GM21786 (cell line): ENCODE measurements around the gene LRRC7.
A peak's percentile ranks its signal among the peaks of the same experiment; 100 is the strongest.

Experiments
- ATAC-seq: cut with Tn5 transposase; IDR thresholded peaks from one replicate; pipeline ENCODE4 v1.9.1; 2021; ENCODE audit not compliant: unreplicated experiment

LRRC7 gene

DNA sequence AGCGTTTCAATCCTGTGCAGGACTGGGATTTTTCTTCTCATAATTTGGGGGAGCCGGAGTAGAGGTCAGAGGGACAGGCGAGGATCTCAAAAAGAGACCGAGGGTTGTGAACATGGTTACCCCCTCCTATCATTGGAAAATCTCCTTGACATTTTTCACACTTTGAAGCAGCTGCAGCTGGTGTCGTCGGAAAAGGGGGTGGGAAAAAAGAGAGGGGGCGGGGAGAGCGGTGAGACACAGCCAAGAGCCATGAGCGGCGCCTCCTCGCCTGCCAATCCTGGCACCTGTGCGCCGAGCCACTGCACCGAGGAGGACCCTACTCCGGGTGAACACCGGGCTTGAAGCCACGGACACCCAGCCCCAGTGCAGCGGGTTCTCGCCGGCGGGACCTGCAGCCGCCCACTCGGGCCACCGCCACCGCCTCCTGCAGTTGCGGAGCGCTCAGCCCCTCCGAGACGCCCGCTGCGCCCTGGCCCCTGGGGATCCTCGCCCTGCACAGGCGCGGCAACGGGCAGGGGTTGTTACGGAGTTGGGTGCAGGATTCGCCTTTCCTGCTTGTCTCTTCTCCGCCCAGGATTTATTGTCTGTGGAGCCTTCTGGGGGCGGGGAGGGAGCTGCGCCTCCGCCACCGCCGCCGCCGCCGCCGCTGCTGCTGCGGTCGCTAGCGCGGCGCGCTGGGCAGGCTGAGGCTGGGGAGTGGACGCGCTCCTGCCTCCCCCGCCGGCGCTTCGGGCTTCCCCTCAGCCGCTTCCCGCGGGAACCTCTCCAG is at the start of gene LRRC7:
LRRC7 (plus strand) TSS at position 271 of the 769 bp plus-strand sequence. CDS start 718 bp downstream, outside the sequence.
- peak; percentile 13 for ATAC-seq

DNA sequence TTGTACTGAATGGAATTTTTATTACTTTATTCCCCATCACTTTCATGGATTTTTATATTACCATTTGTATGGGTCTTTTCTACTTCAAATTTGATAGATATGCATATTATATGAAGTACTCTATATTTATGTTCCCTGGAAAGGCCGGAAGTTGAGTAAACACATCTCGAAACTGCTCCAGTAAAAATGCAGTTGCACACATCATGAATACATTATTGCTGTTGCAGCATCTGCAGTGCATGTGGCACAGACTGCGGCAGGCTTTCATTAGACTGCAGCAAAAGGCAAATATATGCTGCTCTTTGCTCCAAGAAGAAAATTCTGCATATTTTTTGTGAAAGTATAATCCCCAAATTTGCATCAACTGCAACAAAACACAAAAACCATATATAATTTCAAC is 48.7 kb upstream of the LRRC7 start:
- ATAC-seq: no peak

DNA sequence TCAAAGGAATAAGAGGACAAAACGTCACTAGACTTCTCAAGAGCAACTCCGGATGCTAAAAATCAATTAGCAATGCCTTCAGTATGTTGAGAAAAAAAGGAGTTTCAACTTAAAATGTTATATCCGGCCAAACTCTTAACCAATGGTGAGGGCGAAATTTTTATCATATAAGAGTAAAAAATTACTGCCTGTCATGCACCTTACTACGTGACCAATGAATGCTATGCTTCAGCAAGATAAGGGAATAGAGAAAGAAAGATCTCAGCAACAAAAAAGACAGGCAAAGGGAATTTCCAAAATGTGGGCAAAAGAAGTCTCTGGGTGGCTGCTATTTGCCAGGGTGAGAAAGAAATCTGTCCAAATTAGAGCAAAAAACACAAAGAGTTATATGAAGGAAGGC is 47.4 kb upstream of the LRRC7 start:
- no peak for ATAC-seq

DNA sequence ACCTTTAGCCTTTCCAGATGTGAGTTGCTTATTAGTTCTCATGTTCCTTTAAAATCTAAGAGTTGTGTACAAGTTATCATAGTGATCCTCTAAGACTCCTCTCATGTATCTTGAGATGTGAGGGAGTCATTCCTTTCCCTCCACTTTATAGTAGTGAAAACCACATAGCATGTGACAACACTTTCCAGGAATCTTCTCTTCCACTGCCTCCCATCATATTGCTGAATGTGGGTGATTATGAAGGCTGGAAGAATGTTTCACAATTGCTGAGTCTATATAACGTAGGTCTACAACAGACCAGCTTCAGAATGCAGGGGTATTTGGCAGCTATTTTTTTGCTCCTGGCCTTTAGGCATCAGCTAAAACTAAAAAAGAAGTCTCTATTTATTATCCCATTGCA is 44.7 kb upstream of the LRRC7 start:
- ATAC-seq: no peak

DNA sequence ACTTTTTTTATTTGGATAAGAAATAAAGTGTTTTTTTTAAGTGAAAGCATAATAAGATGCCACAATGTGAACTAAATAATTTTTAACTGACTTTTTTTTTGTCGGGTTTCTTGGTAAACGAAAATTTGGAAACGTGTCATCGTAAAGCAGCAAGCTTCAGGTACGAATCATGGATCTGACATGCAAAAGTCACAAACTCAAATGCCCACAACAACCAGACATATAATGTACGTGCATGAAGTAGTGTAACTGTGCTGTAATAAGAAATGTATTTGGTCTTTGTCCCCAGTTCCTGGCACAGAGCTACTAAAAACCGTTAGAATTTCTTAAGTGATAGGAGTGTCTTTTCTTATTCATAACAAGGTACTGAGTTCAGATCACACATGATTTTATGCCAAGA is 44.3 kb upstream of the LRRC7 start:
- no peak for ATAC-seq

DNA sequence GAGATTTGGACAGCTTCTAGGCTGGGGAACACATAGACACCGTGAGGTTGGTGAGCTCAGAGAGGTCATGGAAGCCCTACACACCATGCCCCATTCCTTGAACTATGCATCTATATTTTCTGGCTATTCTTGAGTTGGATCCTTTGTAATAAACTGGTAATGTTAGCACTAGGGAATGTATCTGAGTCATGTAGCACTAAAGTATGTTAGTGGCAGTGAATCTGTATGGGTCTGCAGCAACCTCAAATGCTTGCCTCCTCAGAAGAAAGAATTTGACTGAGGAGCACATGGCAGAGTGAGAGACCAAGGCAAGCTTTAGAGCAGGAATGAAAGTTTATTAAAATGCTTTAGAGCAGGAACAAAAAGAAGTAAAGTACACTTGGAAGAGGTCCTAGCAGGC is 43.7 kb upstream of the LRRC7 start:
- no peak for ATAC-seq

DNA sequence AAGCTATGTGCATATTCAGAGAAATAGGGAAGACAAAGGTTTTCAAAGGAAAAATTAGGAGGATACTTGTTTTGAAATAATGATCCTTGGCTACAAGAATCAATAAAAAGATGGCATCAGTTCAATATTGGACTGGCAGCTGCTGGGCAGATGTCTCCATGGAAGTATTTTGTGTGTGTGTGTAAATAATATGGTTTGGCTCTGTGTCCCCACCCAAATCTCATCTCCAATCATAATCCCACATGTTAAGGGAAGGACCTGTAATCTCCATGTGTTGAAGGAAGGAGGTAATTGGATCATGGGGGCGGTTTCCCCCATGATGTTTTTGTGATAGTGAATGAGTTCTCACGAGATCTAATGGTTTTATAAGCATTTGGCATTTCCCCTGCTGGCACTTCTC is 40.4 kb upstream of the LRRC7 start:
- no peak for ATAC-seq

DNA sequence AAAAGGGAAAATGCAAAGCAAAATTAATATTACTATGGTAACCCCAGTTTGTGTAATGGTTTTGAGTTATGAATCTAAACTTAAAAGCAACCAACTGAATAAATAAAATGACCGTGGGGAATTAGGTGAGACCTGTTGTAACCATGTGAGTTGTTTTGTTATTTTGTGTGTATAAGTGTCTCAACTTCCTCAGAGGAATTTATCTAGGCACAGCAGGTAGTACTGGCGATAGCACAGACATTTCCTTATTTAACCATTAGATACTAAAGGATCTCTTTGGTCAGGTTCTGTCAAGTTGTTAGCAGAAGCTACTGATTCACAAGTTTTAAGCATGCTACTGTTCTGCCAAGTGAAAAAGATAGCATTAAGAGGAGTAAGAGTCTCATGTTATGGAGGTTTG is 39.3 kb upstream of the LRRC7 start:
- no peak for ATAC-seq

DNA sequence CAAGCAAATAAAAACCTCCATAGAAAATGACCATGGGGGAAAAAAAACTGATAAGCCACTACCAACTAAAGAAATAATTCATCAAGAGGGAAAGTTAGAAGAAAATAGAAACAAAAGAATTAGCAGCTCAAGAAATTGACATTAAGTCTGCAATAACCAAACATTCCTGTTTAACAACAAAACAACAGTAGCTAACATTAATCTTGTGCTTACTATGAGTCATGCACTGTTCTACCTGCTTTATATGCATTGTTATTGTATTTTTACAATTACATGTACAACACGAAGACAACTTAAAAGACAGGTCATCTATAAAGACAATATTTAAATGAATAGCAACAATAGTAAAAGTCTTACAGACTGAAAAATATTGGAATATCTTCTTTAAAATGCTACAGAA is 34.4 kb upstream of the LRRC7 start:
- no peak for ATAC-seq

DNA sequence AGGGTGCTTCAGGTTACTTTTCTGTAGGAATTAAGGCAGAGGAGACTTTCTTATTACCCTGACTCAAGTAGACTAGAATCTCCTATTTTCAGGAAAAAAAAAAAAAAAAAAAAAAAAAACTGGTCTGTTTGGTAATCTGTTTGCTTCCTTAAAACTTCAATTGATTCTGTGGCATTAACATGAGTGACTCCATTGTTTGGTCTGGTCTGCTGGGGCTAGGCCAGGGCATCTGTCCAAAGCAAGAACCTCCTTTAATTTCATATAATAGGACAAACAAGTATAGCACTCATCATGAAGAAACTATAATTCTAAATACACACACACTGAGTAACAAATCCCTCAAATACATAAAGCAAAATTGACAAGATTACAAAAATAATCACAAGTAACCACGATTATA is 32.9 kb upstream of the LRRC7 start:
- ATAC-seq: no peak

DNA sequence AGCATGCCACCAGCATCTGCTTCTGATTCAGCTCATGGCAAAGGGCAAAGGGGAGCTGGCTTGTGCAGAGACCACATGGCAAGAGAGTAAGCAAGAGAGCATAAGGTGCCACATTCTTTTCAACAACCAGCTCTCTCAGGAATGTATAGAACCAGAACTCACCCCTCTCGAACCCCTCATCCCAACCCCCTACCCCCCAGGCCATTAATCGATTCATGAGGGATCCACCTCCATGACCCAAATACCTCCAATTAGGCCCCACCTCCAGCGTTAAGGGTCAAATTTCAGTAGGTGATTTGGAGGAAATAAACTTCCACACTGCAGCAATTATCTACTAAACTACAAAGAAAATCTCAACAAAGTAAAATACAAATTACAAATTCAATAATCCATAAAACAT is 32.2 kb upstream of the LRRC7 start:
- ATAC-seq: no peak

DNA sequence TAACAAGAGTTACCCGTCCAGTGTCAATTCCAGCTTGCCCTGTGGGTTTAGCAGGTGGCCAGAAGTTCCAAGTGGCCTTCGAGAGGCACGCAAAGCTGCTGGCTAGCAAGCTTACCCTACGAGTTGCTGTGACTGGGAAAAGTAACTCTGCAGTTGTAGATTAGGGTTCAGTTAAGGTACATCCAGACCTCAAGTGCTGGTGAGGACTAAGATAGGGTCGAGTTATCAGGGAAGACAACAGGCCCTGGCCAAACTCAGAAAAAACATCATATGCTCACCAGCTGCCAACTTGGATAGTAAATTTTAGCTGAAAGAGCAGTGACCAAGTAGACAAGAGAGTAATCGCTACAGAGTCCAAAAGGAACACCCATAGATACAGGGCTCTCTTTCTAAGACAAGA is 27.7 kb upstream of the LRRC7 start:
- ATAC-seq: no peak

DNA sequence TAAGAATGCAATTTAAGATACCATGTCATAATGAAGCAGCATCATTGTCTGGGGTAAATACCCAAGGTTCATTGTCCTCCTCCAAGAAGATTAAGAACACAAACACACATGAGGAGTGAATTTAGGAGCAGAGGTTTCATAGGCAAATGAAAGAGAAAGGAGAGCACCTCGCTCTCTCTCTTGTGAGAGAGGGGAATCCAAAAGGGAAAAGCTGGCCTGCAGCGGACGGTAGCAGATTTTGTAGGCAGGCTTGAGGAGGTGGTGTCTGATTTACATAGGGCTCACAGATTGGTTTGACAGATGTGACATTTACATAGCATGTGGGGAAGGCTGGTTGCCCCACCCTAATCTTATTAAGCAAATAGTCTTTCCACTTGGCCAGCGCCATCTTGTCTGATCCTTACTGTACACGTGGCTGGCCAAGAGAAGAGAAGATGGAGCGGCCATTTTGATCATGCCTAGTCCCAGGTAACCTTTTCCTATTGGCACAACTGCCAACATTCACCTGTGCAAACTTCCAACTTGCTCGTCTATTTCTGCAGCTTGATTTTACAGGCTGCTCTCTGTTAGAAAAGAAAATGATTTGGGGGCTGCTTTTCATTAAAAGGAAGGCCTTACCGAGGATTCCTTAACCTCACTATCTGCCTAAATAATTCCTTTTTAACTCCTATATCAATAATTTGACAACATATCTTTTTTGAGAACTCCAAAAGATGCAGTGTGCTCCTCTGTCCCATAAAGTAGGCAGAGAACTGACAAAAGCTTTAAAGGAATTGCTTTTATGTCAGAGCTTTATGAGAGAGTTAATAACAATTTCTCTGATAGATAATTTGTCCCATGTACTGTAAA is 16.0 kb upstream of the LRRC7 start:
- ATAC-seq: no peak

DNA sequence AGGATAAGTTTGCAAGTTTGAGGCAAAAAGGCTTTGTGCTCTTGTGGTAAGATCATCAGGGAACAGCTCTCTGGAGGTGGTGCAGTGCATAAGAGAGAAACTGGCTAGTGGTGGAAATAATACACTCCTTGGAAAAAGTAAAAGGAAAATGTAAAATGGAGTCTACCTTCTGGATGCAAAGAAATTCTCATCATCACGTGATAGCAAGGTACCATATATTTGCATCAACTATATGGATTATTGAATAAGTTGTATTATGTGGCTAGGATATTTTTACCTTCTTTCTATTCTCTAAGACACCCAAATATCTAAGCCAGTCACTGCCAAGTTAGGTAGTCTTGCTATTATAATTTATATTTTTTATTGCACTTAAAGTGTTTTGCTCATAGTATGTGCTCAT is 14.0 kb upstream of the LRRC7 start:
- ATAC-seq: no peak

DNA sequence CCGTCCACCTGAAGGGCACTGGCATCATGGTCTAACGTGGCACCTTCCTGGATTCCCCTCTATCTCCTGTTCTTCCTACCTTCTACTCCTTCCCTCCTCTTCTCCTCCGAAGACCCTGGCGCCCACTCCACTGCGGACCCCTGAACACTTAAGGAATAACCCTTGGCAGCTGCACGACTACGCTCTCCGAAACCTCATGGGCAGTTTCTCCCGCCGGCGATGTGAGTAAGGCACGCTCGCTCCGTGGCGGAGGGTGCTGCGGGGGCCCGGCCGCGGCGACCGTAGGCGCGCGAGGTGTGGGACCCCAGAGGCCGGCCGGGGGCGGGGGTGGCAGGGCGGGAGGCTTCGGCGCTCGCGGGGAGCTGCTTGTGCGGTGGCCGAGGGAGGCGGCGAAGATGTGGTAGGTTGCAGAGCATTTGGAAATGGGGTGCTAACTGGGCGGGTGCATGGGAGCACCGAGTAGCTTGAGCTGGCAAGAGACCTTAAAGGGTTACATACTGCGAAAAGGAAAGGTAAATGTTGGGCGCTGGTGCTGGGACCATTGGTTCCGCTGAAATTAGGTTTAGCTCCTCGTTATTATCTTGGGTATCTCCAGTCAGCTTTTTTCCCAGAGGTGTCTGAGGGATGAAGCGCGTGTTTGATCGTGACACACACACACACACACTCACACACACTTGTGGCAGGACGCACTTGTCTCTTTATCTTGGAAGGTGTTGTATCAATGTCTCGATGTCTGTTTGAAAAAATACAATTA is 876 bp downstream of the LRRC7 start:
- ATAC-seq: no peak

DNA sequence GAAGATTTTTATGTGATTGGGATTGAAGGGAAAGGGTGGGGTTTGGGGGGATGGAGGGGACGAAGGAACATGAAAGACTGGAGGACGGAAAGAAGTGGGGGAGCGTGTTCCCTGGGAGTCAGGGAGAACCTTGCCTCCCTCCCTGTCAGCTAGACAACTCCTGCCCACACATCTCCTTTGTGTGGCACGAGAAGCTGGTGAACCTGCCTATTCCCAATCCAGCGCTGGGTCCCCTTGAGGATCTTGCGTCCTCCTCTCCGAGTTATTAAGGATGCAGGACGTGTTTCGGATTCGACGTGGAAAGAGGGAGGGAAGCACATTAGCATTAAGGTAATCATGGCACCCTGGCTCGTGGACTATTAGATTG is 1.4 kb downstream of the LRRC7 start:
- no peak for ATAC-seq

DNA sequence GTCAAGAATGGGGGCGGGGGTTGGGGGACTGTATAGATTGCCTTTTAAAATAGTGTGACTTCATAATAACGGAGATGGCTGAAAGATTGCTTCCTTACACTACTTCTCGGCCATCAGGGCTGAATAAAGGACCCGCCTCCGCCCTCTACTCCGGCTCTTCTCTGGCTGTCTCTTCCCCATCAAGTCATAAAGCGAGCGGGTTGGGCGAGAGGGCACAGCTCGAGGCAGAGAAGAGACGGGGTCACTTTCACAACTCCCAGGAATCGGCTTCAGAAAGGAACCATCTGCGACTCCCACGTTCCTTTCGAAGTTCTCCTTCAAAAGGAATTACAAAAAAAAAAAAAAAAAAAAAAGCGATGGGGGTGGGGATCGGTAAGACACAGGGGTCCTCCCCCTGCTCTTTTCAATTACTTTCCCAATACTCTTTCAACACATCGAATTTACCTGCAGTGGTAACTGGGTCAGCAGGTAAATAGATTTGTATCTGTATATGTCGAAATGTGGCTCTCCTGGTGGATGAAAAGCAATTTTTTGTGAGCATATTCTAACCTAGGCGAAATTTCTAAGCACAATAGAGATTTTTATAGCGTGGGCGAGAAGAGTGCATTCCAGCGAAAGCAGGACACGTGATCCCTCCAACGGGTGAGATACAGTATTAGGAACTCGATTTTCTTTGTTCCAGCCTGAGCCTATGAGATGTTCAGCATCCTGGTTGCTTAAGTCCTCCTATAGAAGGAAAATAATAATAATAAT is 2.0 kb downstream of the LRRC7 start:
- ATAC-seq: no peak

DNA sequence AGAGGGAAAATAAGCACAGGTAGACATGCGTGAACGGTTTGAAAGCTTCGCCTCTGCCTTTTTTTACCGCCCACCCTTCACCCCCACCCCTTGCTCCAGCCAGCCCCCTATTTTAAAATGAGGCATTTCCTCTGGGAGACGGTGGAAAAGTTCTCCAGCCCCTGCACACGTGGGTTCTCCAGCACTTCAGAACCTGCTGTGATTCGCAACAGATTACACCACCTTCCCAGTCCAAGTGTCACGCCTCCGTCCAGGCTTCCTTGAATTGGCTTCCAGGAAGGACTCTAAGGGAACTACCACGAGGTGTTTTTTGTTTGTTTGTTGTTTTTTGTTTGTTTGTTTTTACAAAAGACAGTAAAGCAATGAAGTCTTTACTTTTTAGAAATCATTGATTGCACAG is 2.6 kb downstream of the LRRC7 start:
- no peak for ATAC-seq

DNA sequence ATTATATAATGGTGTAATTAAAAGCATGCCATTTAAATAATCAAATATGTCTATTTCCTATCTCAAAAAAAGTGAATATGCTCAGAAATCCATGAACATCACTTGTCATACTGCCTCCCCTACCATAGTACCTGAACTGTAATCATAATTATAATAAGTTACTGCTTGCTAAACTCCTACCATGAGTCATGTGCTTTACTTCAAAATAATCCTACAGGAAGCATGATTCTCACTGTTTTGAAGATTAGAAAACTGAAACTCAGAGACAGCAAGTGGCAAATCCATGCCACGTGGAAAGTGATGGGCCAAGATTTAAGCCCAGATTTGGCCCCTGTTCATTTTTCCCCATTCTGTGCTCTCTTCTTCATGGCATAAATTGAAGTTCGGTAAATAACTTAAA is 5.2 kb downstream of the LRRC7 start:
- ATAC-seq: no peak

DNA sequence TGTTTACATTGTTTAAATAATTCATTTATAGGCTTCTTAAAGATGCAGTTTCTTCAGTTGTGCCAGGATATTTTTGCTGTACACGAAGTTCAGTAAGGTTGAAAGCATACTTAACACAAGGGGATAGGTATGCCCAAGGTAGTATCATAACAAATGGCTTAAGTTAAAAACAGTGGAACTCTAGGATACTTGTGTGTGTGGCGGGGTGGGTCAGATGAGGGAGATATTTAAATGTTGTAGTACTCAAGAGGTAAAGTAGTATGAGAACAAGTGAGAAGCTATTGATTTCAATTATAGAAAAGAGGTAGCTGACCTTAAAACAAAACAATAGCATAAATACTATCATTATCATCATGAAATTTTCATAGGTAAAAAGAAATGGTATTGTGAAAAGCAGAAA is 6.2 kb downstream of the LRRC7 start:
- ATAC-seq: no peak

DNA sequence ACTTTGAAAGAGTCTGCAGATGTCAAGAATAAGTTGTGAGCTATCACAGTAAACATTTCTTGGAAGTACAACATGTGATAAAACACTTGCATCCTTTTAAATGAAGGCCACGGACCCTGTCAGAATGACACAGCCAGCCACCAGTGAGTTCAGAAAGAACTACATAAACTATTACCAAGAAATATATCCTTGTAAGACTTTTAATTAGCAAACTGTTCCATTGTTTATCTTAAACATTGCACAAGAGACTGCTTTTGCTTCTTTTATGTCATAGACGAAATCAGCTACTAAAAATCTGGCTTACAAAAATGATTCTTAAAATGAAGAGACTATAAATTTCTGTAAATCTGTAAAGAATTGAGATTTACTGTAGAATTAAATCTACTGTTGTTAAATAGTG is 17.9 kb downstream of the LRRC7 start:
- ATAC-seq: no peak
